Prostate gland (tissue), 2 donors: ENCODE results near the gene MOB3A.

Source experiments
- POLR2A ChIP-seq: fragments of 450-650 bp; IDR thresholded peaks from one replicate; pipeline ENCODE4 v1.6.1; 2016; ENCODE audit warnings: antibody characterized with exemption, mild to moderate bottlenecking
- POLR2AphosphoS5 ChIP-seq: sonication (generic); formaldehyde crosslinking; IDR thresholded peaks from one replicate; pipeline ENCODE4 v1.6.1; 2017; ENCODE audit warnings: antibody characterized with exemption
- TF ChIP-seq, protein P1 (sequence below), 4 experiments: fragments of 200-600 bp in 2 of 4; fragments of 450-650 bp in 2 of 4; sonication (generic) in 2 of 4; IDR thresholded peaks; 1 replicate in 3 of 4; 2 replicates in 1 of 4; pipeline ENCODE4 v1.5.1; 2016 to 2019; ENCODE audit warnings: antibody characterized with exemption in 4 of 4, mild to moderate bottlenecking in 2 of 4, moderate library complexity in 2 of 4

DNA sequence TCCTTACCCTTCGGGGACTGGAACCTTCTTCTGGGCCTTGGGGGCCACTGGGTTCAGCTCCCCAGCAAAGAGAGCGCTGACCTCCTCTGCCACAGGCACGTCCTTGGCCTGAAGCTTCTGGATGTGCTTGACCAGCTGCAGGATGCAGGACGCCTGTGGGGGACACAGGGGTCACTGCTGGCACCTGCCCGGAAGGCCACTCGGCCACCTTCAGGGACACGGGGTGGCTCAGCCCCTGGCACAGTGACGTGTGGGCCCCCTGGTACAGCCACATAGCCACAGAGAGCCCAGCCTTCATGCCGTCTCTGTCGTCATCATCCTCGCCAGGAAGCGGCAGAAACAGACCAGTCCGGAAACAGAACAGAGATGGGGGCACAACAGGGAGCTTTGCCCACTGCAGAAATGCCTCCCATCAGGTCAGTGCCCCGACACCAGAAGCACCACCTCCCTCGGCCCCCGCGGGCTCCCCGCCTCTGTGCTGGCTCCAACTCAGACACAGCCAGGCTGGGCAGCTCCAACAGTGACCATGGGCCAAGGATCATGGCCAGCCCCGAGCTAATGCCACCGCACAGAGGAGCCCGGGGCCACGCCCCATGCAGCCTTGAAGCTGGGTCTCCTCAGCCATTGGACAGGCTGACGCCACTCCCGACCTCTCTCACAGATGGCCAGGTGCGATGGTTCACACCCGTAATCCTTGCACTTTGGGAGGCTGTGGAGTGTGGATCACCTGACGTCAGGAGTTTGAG, 21.3 kb upstream of the MOB3A start:
- TF ChIP-seq, protein P1, sequence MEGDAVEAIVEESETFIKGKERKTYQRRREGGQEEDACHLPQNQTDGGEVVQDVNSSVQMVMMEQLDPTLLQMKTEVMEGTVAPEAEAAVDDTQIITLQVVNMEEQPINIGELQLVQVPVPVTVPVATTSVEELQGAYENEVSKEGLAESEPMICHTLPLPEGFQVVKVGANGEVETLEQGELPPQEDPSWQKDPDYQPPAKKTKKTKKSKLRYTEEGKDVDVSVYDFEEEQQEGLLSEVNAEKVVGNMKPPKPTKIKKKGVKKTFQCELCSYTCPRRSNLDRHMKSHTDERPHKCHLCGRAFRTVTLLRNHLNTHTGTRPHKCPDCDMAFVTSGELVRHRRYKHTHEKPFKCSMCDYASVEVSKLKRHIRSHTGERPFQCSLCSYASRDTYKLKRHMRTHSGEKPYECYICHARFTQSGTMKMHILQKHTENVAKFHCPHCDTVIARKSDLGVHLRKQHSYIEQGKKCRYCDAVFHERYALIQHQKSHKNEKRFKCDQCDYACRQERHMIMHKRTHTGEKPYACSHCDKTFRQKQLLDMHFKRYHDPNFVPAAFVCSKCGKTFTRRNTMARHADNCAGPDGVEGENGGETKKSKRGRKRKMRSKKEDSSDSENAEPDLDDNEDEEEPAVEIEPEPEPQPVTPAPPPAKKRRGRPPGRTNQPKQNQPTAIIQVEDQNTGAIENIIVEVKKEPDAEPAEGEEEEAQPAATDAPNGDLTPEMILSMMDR (IDR thresholded peaks at IDR 0.05) = no peak
- TF ChIP-seq POLR2AphosphoS5 = no peak
- TF ChIP-seq POLR2A = no peak
